ENCODE results near the gene AMHR2. TPM values are rescaled to one million over a fixed set of nuclear protein-coding genes. Genes with fewer than 3 reads are reported as not detected.
"Not testable (repeated sequence)": the region's sequence is repeated elsewhere in the genome, so short reads cannot be mapped to it uniquely, and the experiment has no call there.

AMHR2 gene
- total and polyA plus RNA-seq, 4 donors: 0.02 to 0.52 (median 0.22) TPM; not detected in 1

- DNase-seq (no peak), ATAC-seq (ENCODE audit: insufficient read depth, low FRiP score) (no peak)
- H3K9me3 ChIP-seq (ENCODE audit: control insufficient read depth in 4 of 4, insufficient read depth in 3 of 4, low read length in 3 of 4): no peaks in the 10 kb centered on the region
- H3K27ac ChIP-seq (ENCODE audit: low read depth in 1 of 2, low read length in 1 of 2): peak overlapping the region in 1 of 2 donors; percentile 53
- no peak for TF ChIP-seq CTCF (IDR thresholded peaks at IDR 0.05; ENCODE audit: control extremely low read depth, extremely low read depth)
- H3K27me3 ChIP-seq (ENCODE audit: control insufficient read depth in 3 of 3, insufficient read depth in 3 of 3, low read length in 2 of 3): no peaks in the 10 kb centered on the region
- no peak overlapping the region for H3K9ac ChIP-seq (ENCODE audit: insufficient read depth in 1 of 2, low read length in 2 of 2)
- H3K36me3 ChIP-seq (ENCODE audit: control insufficient read depth in 4 of 4, insufficient read depth in 4 of 4, low read length in 4 of 4): peaks cover 3 to 13% (median 7%) of the 10 kb centered on the region in 4 donors
- peaks cover 5 to 22% (median 10%) of the 10 kb centered on the region in 5 donors for H3K4me1 ChIP-seq (ENCODE audit: control insufficient read depth in 5 of 5, insufficient read depth in 5 of 5, low read length in 5 of 5)
- 96 to 97% methylated on average over 4 of the region's 4 CpGs for WGBS, 2 donors
- no peak overlapping the region for H3K4me3 ChIP-seq
Observed at GRCh38 chr12:53388932-53389331, 34.7 kb upstream of the AMHR2 start.

- ATAC-seq (ENCODE audit: insufficient read depth, low FRiP score) (no peak), DNase-seq (no peak)
- H3K9me3 ChIP-seq (ENCODE audit: control insufficient read depth in 4 of 4, insufficient read depth in 3 of 4, low read length in 3 of 4): no peaks in the 10 kb centered on the region
- H3K27ac ChIP-seq (ENCODE audit: low read depth in 1 of 2, low read length in 1 of 2): no peak overlapping the region
- no peak overlapping the region for H3K9ac ChIP-seq (ENCODE audit: insufficient read depth in 1 of 2, low read length in 2 of 2)
- 88 to 91% methylated on average over 3 of the region's 3 CpGs for WGBS, 2 donors
- H3K4me3 ChIP-seq: no peak overlapping the region
- TF ChIP-seq CTCF (IDR thresholded peaks at IDR 0.05; ENCODE audit: control extremely low read depth, extremely low read depth): no peak
- peaks cover 3 to 11% (median 7%) of the 10 kb centered on the region in 4 donors for H3K36me3 ChIP-seq (ENCODE audit: control insufficient read depth in 4 of 4, insufficient read depth in 4 of 4, low read length in 4 of 4)
- H3K27me3 ChIP-seq (ENCODE audit: control insufficient read depth in 3 of 3, insufficient read depth in 3 of 3, low read length in 2 of 3): no peaks in the 10 kb centered on the region
- peaks cover 3 to 22% (median 10%) of the 10 kb centered on the region in 5 donors for H3K4me1 ChIP-seq (ENCODE audit: control insufficient read depth in 5 of 5, insufficient read depth in 5 of 5, low read length in 5 of 5)
Observed at GRCh38 chr12:53389702-53390101, 34.0 kb upstream of the AMHR2 start.

GRCh38 chr12:53391724-53392123, 31.9 kb upstream of the AMHR2 start:
- DNase-seq (peak in 1 of 3 donors; percentile 46), ATAC-seq (ENCODE audit: insufficient read depth, low FRiP score) (no peak)
- no peak for TF ChIP-seq CTCF (IDR thresholded peaks at IDR 0.05; ENCODE audit: control extremely low read depth, extremely low read depth)
- Histone ChIP-seq H3K9me3 (ENCODE audit: control insufficient read depth in 4 of 4, insufficient read depth in 3 of 4, low read length in 3 of 4) (no peaks in the 10 kb centered on the region), H3K27ac (ENCODE audit: low read depth in 1 of 2, low read length in 1 of 2) (no peak overlapping the region), H3K4me3 (no peak overlapping the region), H3K4me1 (ENCODE audit: control insufficient read depth in 5 of 5, insufficient read depth in 5 of 5, low read length in 5 of 5) (peaks cover 3 to 12% (median 10%) of the 10 kb centered on the region in 5 donors), H3K9ac (ENCODE audit: insufficient read depth in 1 of 2, low read length in 2 of 2) (no peak overlapping the region), H3K27me3 (ENCODE audit: control insufficient read depth in 3 of 3, insufficient read depth in 3 of 3, low read length in 2 of 3) (no peaks in the 10 kb centered on the region), H3K36me3 (ENCODE audit: control insufficient read depth in 4 of 4, insufficient read depth in 4 of 4, low read length in 4 of 4) (peaks cover 3 to 13% (median 5%) of the 10 kb centered on the region in 4 donors)
- 69 to 79% methylated on average over 5 of the region's 5 CpGs for WGBS, 2 donors

GRCh38 chr12:53399896-53400295, 23.8 kb upstream of the AMHR2 start:
- ATAC-seq (ENCODE audit: insufficient read depth, low FRiP score): no peak
- H3K36me3 ChIP-seq (ENCODE audit: control insufficient read depth in 4 of 4, insufficient read depth in 4 of 4, low read length in 4 of 4): peaks cover 0 to 7% (median 1%) of the 10 kb centered on the region in 4 donors
- TF ChIP-seq CTCF (IDR thresholded peaks at IDR 0.05; ENCODE audit: control extremely low read depth, extremely low read depth): no peak
- WGBS, 2 donors: 94% methylated on average over 7 of the region's 7 CpGs
- H3K9me3 ChIP-seq (ENCODE audit: control insufficient read depth in 4 of 4, insufficient read depth in 3 of 4, low read length in 3 of 4): no peaks in the 10 kb centered on the region
- no peaks in the 10 kb centered on the region for H3K27me3 ChIP-seq (ENCODE audit: control insufficient read depth in 3 of 3, insufficient read depth in 3 of 3, low read length in 2 of 3)
- no peak overlapping the region for H3K27ac ChIP-seq (ENCODE audit: low read depth in 1 of 2, low read length in 1 of 2)
- DNase-seq: no peak
- no peak overlapping the region for H3K9ac ChIP-seq (ENCODE audit: insufficient read depth in 1 of 2, low read length in 2 of 2)
- no peak overlapping the region for H3K4me3 ChIP-seq
- H3K4me1 ChIP-seq (ENCODE audit: control insufficient read depth in 5 of 5, insufficient read depth in 5 of 5, low read length in 5 of 5): no peaks in the 10 kb centered on the region

GRCh38 chr12:53402351-53402750, 21.3 kb upstream of the AMHR2 start:
- not testable (repeated sequence) for H3K9me3 ChIP-seq (ENCODE audit: control insufficient read depth in 4 of 4, insufficient read depth in 3 of 4, low read length in 3 of 4); DNase-seq; ATAC-seq (ENCODE audit: insufficient read depth, low FRiP score); H3K36me3 ChIP-seq (ENCODE audit: control insufficient read depth in 4 of 4, insufficient read depth in 4 of 4, low read length in 4 of 4); H3K4me1 ChIP-seq (ENCODE audit: control insufficient read depth in 5 of 5, insufficient read depth in 5 of 5, low read length in 5 of 5); H3K27me3 ChIP-seq (ENCODE audit: control insufficient read depth in 3 of 3, insufficient read depth in 3 of 3, low read length in 2 of 3); H3K27ac ChIP-seq (ENCODE audit: low read depth in 1 of 2, low read length in 1 of 2); H3K9ac ChIP-seq (ENCODE audit: insufficient read depth in 1 of 2, low read length in 2 of 2); H3K4me3 ChIP-seq
- 97% methylated on average over 16 of the region's 16 CpGs for WGBS, 2 donors

Data from lung (tissue), 12 donors.